ENCODE data around the gene PNKD.

Gene PNKD

GRCh38 chr2:218347172-218347571 is 76.9 kb downstream of the PNKD start:
- no peak overlapping the region for H2AFZ ChIP-seq (ENCODE audit: low read depth, low read length)
- TF ChIP-seq CTCF (IDR thresholded peaks at IDR 0.05; ENCODE audit: low read depth, low read length) (no peak), EZH2phosphoT487 (IDR thresholded peaks at IDR 0.05; ENCODE audit: low read depth) (no peak)
- H3K9me3 ChIP-seq (ENCODE audit: insufficient read depth, low read length), result no peaks in the 10 kb centered on the region
- H3K4me3 ChIP-seq (ENCODE audit: low read length), result no peak overlapping the region
- no peak overlapping the region for H3K4me2 ChIP-seq (ENCODE audit: low read length)
- H3K9ac ChIP-seq (ENCODE audit: low read length), result no peak overlapping the region
- no peaks in the 10 kb centered on the region for H4K20me1 ChIP-seq (ENCODE audit: insufficient read depth, low read length)
- H3K4me1 ChIP-seq (ENCODE audit: low read length), result no peaks in the 10 kb centered on the region
- H3K79me2 ChIP-seq (ENCODE audit: low read length), result no peaks in the 10 kb centered on the region
- no peak overlapping the region for H3K27ac ChIP-seq (ENCODE audit: low read length)
- H3K27me3 ChIP-seq (ENCODE audit: low read depth, low read length), result no peaks in the 10 kb centered on the region
- H3K36me3 ChIP-seq (replicated peaks; ENCODE audit: low read depth, low read length), result no peaks in the 10 kb centered on the region

- H3K4me1 ChIP-seq (ENCODE audit: low read length), result no peaks in the 10 kb centered on the region
- no peaks in the 10 kb centered on the region for H3K36me3 ChIP-seq (replicated peaks; ENCODE audit: low read depth, low read length)
- H3K27ac ChIP-seq (ENCODE audit: low read length), result no peak overlapping the region
- H3K27me3 ChIP-seq (ENCODE audit: low read depth, low read length), result no peaks in the 10 kb centered on the region
- H3K79me2 ChIP-seq (ENCODE audit: low read length), result no peaks in the 10 kb centered on the region
- H4K20me1 ChIP-seq (ENCODE audit: insufficient read depth, low read length), result no peaks in the 10 kb centered on the region
- no peak overlapping the region for H3K9ac ChIP-seq (ENCODE audit: low read length)
- no peak overlapping the region for H3K4me3 ChIP-seq (ENCODE audit: low read length)
- no peaks in the 10 kb centered on the region for H3K9me3 ChIP-seq (ENCODE audit: insufficient read depth, low read length)
- TF ChIP-seq CTCF (IDR thresholded peaks at IDR 0.05; ENCODE audit: low read depth, low read length), result no peak
- no peak for TF ChIP-seq EZH2phosphoT487 (IDR thresholded peaks at IDR 0.05; ENCODE audit: low read depth)
- no peak overlapping the region for H2AFZ ChIP-seq (ENCODE audit: low read depth, low read length)
- H3K4me2 ChIP-seq (ENCODE audit: low read length), result no peak overlapping the region
Observed at GRCh38 chr2:218354045-218354444, 83.7 kb downstream of the PNKD start.

GRCh38 chr2:218354850-218355443 is 84.6 kb downstream of the PNKD start:
- Histone ChIP-seq H3K9me3 (ENCODE audit: insufficient read depth, low read length) (no peaks in the 10 kb centered on the region), H3K4me3 (ENCODE audit: low read length) (no peak overlapping the region), H4K20me1 (ENCODE audit: insufficient read depth, low read length) (no peaks in the 10 kb centered on the region), H3K9ac (ENCODE audit: low read length) (no peak overlapping the region), H3K79me2 (ENCODE audit: low read length) (no peaks in the 10 kb centered on the region), H3K27ac (ENCODE audit: low read length) (no peak overlapping the region), H2AFZ (ENCODE audit: low read depth, low read length) (no peak overlapping the region), H3K36me3 (replicated peaks; ENCODE audit: low read depth, low read length) (no peaks in the 10 kb centered on the region), H3K4me1 (ENCODE audit: low read length) (no peaks in the 10 kb centered on the region), H3K27me3 (ENCODE audit: low read depth, low read length) (no peaks in the 10 kb centered on the region), H3K4me2 (ENCODE audit: low read length) (no peak overlapping the region)
- TF ChIP-seq EZH2phosphoT487 (IDR thresholded peaks at IDR 0.05; ENCODE audit: low read depth), result no peak
- no peak for TF ChIP-seq CTCF (IDR thresholded peaks at IDR 0.05; ENCODE audit: low read depth, low read length)

GRCh38 chr2:218357236-218358177 is 87.2 kb downstream of the PNKD start:
- Histone ChIP-seq H3K9me3 (ENCODE audit: insufficient read depth, low read length) (no peaks in the 10 kb centered on the region), H3K27ac (ENCODE audit: low read length) (no peak overlapping the region), H3K4me2 (ENCODE audit: low read length) (no peak overlapping the region), H3K9ac (ENCODE audit: low read length) (no peak overlapping the region), H3K4me3 (ENCODE audit: low read length) (no peak overlapping the region), H4K20me1 (ENCODE audit: insufficient read depth, low read length) (no peaks in the 10 kb centered on the region), H3K4me1 (ENCODE audit: low read length) (peaks cover 6% of the 10 kb centered on the region), H3K36me3 (replicated peaks; ENCODE audit: low read depth, low read length) (no peaks in the 10 kb centered on the region), H3K27me3 (ENCODE audit: low read depth, low read length) (no peaks in the 10 kb centered on the region), H2AFZ (ENCODE audit: low read depth, low read length) (no peak overlapping the region; the same call in 1 of the 2 replicates), H3K79me2 (ENCODE audit: low read length) (no peaks in the 10 kb centered on the region)
- TF ChIP-seq CTCF (IDR thresholded peaks at IDR 0.05; ENCODE audit: low read depth, low read length) (no peak), EZH2phosphoT487 (IDR thresholded peaks at IDR 0.05; ENCODE audit: low read depth) (no peak)
